GM12878 (cell line): ENCODE data around the gene COMMD3. TPM values are rescaled to one million over a fixed set of nuclear protein-coding genes. Genes with fewer than 3 reads are reported as not detected.

Experiments used
- ATAC-seq: fragments of 200-7000 bp; cut with Tn5 transposase; 3 replicates; pipeline ENCODE4 v1.9.1; 2020; ENCODE audit warnings: mild to moderate bottlenecking, moderate library complexity
- BruUV-seq: library from RNA; stranded (reverse); fragments of 400-500 nt; replicated peaks from 2 replicates; lab custom pipeline; 2021; lab: Mats Ljungman, UMichigan
- CTCF ChIA-PET: fragments of 300-600 bp; sonication (Branson Sonifier 250); formaldehyde crosslinking; extraction: SDS; loops from one replicate; lab custom pipeline; 2021; ENCODE audit warnings: inconsistent platforms; lab: Yijun Ruan, JAX
- POLR2A ChIA-PET: fragments of 350-600 bp; formaldehyde crosslinking; extraction: SDS; loops from one replicate; lab custom pipeline; 2021; ENCODE audit warnings: inconsistent platforms; lab: Charles Lee
- RAD21 ChIA-PET: fragments of 300-600 bp; sonication (Branson Sonifier 250); formaldehyde crosslinking; loops from one replicate; lab custom pipeline; 2023; ENCODE audit warnings: antibody characterized with exemption; ENCODE audit not compliant: unreplicated experiment; lab: Charles Lee
- SMC1A ChIA-PET: fragments of 300-600 bp; sonication (Branson Sonifier 250); formaldehyde crosslinking; loops from one replicate; lab custom pipeline; 2023; ENCODE audit not compliant: unreplicated experiment, uncharacterized antibody; lab: Charles Lee
- DNase-seq: peaks from one replicate; pipeline ENCODE4 v3.0.0-alpha.2; 2011; ENCODE audit warnings: low read depth, low spot score
- FAIRE-seq: peaks from 3 replicates; lab custom pipeline; 2011; peaks lifted over from hg19 to GRCh38; lab: Jason Lieb, UNC
- H2AFZ ChIP-seq: 2 replicates; pipeline ENCODE4 v1.6.0; 2011; ENCODE audit warnings: low read depth, low read length, control low read depth; ENCODE audit not compliant: control insufficient read depth
- H3K27ac ChIP-seq: 2 replicates; pipeline ENCODE4 v1.5.1; 2011; ENCODE audit warnings: control low read depth; ENCODE audit not compliant: control insufficient read depth, insufficient read depth
- H3K27me3 ChIP-seq, 2 experiments: replicated peaks in 1 of 2; 2 replicates each; pipeline versions ENCODE4 v1.6.0 to v1.6.1; 2011; ENCODE audit warnings: low read length in 1 of 2; ENCODE audit not compliant: control insufficient read depth in 2 of 2, insufficient read depth in 2 of 2
- H3K36me3 ChIP-seq, 2 experiments: 2 replicates each; pipeline ENCODE4 v1.5.1; 2011; ENCODE audit warnings: low read length in 1 of 2; ENCODE audit not compliant: control insufficient read depth in 2 of 2, insufficient read depth in 2 of 2
- H3K4me1 ChIP-seq: 2 replicates; pipeline ENCODE4 v1.6.1; 2011; ENCODE audit warnings: mild to moderate bottlenecking, low read length, moderate library complexity, mixed read lengths; ENCODE audit not compliant: control insufficient read depth, insufficient read depth
- H3K4me2 ChIP-seq: 2 replicates; pipeline ENCODE4 v1.6.0; 2011; ENCODE audit warnings: control low read depth; ENCODE audit not compliant: control insufficient read depth, insufficient read depth
- H3K4me3 ChIP-seq: fragments of 200-600 bp; sonication (generic); 2 replicates; pipeline ENCODE4 v1.5.1; 2016
- H3K79me2 ChIP-seq: 2 replicates; pipeline ENCODE4 v1.6.0; 2011; ENCODE audit warnings: low read length; ENCODE audit not compliant: control insufficient read depth, insufficient read depth
- H3K9ac ChIP-seq: 2 replicates; pipeline ENCODE4 v1.8.0; 2011; ENCODE audit warnings: low read length, control low read depth, mixed read lengths; ENCODE audit not compliant: control insufficient read depth, insufficient read depth
- H3K9me3 ChIP-seq: replicated peaks from 3 replicates; pipeline ENCODE4 v1.5.1; 2011; ENCODE audit warnings: mild to moderate bottlenecking, low read length; ENCODE audit not compliant: control insufficient read depth, insufficient read depth
- H4K20me1 ChIP-seq: 2 replicates; pipeline ENCODE4 v1.6.0; 2011; ENCODE audit not compliant: control insufficient read depth, insufficient read depth
- ATF3 ChIP-seq: IDR thresholded peaks from 2 replicates; pipeline ENCODE4 v1.6.1; 2011; ENCODE audit warnings: low read depth, mild to moderate bottlenecking, low read length, moderate library complexity, borderline replicate concordance; ENCODE audit errors: extremely low read depth
- BCL11A ChIP-seq: IDR thresholded peaks from 2 replicates; pipeline ENCODE4 v1.6.1; 2011; ENCODE audit warnings: low read depth, low read length
- BHLHE40 ChIP-seq, 2 experiments: fragments of 450-650 bp in 1 of 2; IDR thresholded peaks; 2 replicates each; pipeline ENCODE4 v1.6.1; 2011 to 2017; ENCODE audit warnings: low read depth in 2 of 2, borderline replicate concordance in 1 of 2, improper control_type of control experiment in 1 of 2, low read length in 1 of 2, mild to moderate bottlenecking in 1 of 2
- CBFB ChIP-seq: IDR thresholded peaks from 2 replicates; pipeline ENCODE4 v1.6.1; 2016; ENCODE audit warnings: antibody characterized with exemption, low read depth
- DPF2 ChIP-seq: fragments of 450-650 bp; IDR thresholded peaks from 2 replicates; pipeline ENCODE4 v1.6.1; 2017; ENCODE audit warnings: mild to moderate bottlenecking
- EED ChIP-seq: sonication (generic); IDR thresholded peaks from 2 replicates; pipeline ENCODE4 v1.6.1; 2016; ENCODE audit warnings: antibody characterized with exemption, low read depth
- JUNB ChIP-seq: IDR thresholded peaks from 2 replicates; pipeline ENCODE4 v1.6.1; 2016; ENCODE audit warnings: antibody characterized with exemption, mild to moderate bottlenecking
- JUND ChIP-seq: IDR thresholded peaks from 2 replicates; pipeline ENCODE4 v1.6.1; 2012; ENCODE audit warnings: low read depth, mild to moderate bottlenecking, low read length, improper control_type of control experiment, moderate library complexity
- KDM1A ChIP-seq: fragments of 200-600 bp; sonication (generic); IDR thresholded peaks from 2 replicates; pipeline ENCODE4 v1.6.1; 2016; ENCODE audit warnings: borderline replicate concordance
- POLR2AphosphoS5 ChIP-seq: IDR thresholded peaks from 2 replicates; pipeline ENCODE4 v1.6.1; 2011; ENCODE audit warnings: mild to moderate bottlenecking, low read length, inconsistent platforms
- RFX5 ChIP-seq: IDR thresholded peaks from 2 replicates; pipeline ENCODE4 v1.6.1; 2011; ENCODE audit warnings: low read depth, low read length, improper control_type of control experiment
- SIN3A ChIP-seq: IDR thresholded peaks from 2 replicates; pipeline ENCODE4 v1.6.1; 2012; ENCODE audit warnings: low read depth, low read length, improper control_type of control experiment
- SREBF2 ChIP-seq: IDR thresholded peaks from 2 replicates; pipeline ENCODE4 v1.6.1; 2012; ENCODE audit warnings: mild to moderate bottlenecking, low read length
- SRF ChIP-seq, 2 experiments: IDR thresholded peaks; 2 replicates each; pipeline ENCODE4 v1.6.1; 2011; ENCODE audit warnings: low read depth in 2 of 2, low read length in 2 of 2, mild to moderate bottlenecking in 1 of 2, moderate library complexity in 1 of 2
- TCF12 ChIP-seq: IDR thresholded peaks from 2 replicates; pipeline ENCODE4 v1.6.1; 2011; ENCODE audit warnings: low read depth, mild to moderate bottlenecking, low read length
- TCF7 ChIP-seq: IDR thresholded peaks from 2 replicates; pipeline ENCODE4 v1.6.1; 2014; ENCODE audit warnings: antibody characterized with exemption, borderline replicate concordance
- WGBS: methylation state at CpG from one replicate; pipeline ENCODE4 v1.1.6; 2016; ENCODE audit warnings: low lambda C conversion rate; ENCODE audit not compliant: insufficient replicate concordance, insufficient coverage; ENCODE audit errors: missing lambda C conversion rate; 5-methylcytosine and 5-hydroxymethylcytosine counted together
- in situ Hi-C: fragments of 300-500 bp; cut with MboI; formaldehyde crosslinking; loops from 9 replicates; pipeline ENCODE4 v1.14.3; 2018; ENCODE audit warnings: mixed read lengths
- intact Hi-C: fragments of 100-400 bp; cut with micrococcal nuclease; formaldehyde crosslinking; loops from one replicate; pipeline ENCODE4 v1.14.2; 2022; ENCODE audit not compliant: unreplicated experiment
- polyA plus RNA-seq, 11 experiments: library from polyadenylated mRNA; depleted of rRNA in 4 of 11; unstranded in 6 of 11; stranded (reverse) in 5 of 11; fragments of >200 nt; fragmentation: Nextera tagmentation in 4 of 11; fragmentation: Illumina TruSeq in 1 of 11; extraction: Ambion mirVana in 4 of 11; extraction: Trizol in 1 of 11; gene quantifications; 1 replicate in 1 of 11; 2 replicates in 10 of 11; pipeline versions ENCODE4 v1.2.1 to v1.2.3, GENCODE V29; 2011 to 2016; ENCODE audit warnings: inconsistent platforms in 2 of 11, missing spikeins in 2 of 11, low read depth in 1 of 11
- total RNA-seq, 4 experiments: library from RNA; depleted of rRNA in 3 of 4; stranded (reverse); fragments of >200 nt in 3 of 4; fragmentation: Illumina TruSeq in 1 of 4; extraction: Trizol in 1 of 4; gene quantifications; 2 replicates each; pipeline versions ENCODE4 v1.2.1 to v1.2.3, GENCODE V29; 2013 to 2021
- TF ChIP-seq, protein P1 (sequence below): fragments of 450-650 bp; IDR thresholded peaks from 2 replicates; pipeline ENCODE4 v1.6.1; 2017; ENCODE audit warnings: mild to moderate bottlenecking

Gene COMMD3
- total and polyA plus RNA-seq, 10 of the 15 experiments (the other 5 are each of a cell fraction or from before 2014, with no cell fraction given) = 64.5 to 248 (median 84.4) TPM

DNA sequence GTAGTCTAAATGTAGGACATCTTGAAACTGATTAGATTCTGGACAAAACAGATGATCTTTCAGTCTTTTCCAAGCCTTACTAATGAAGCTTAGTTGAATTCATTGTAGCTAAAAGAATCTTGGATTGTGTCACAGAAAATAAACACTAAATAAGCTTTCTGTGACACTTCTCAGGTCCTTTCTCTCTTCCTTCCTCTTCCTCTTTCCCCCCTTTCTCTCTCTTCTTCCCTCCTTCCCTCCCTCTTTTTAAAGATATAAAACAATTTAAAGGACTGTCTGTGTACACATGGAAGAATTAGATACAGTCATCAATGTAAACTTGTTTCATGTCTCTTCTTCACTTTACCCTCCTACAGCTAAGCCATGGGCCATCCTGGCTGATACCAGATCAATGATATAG, 5.3 kb upstream of the COMMD3 start (continued):
- TF ChIP-seq, protein P1, sequence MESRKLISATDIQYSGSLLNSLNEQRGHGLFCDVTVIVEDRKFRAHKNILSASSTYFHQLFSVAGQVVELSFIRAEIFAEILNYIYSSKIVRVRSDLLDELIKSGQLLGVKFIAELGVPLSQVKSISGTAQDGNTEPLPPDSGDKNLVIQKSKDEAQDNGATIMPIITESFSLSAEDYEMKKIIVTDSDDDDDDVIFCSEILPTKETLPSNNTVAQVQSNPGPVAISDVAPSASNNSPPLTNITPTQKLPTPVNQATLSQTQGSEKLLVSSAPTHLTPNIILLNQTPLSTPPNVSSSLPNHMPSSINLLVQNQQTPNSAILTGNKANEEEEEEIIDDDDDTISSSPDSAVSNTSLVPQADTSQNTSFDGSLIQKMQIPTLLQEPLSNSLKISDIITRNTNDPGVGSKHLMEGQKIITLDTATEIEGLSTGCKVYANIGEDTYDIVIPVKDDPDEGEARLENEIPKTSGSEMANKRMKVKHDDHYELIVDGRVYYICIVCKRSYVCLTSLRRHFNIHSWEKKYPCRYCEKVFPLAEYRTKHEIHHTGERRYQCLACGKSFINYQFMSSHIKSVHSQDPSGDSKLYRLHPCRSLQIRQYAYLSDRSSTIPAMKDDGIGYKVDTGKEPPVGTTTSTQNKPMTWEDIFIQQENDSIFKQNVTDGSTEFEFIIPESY = no peak
- no peak for TF ChIP-seq JUND
- TF ChIP-seq ATF3 = no peak
- TF ChIP-seq KDM1A = no peak
- no peak for TF ChIP-seq RFX5
- no peak for TF ChIP-seq POLR2AphosphoS5

GRCh38 chr10:22314852-22315251, 1.3 kb upstream of the COMMD3 start:
- in situ Hi-C loops = loop anchor here (5.0 kb wide), 2 partner anchors 308 to 788 kb away; partner anchors contain the start of gene SKIDA1
- intact Hi-C loops = loop anchor here (5.0 to 10.0 kb wide), 4 partner anchors 63 to 820 kb away; partner anchors contain the start of gene PIP4K2A
- Histone ChIP-seq H2AFZ (no peak overlapping the region), H3K4me1 (peaks cover 15% of the 10 kb centered on the region), H3K36me3 (no peaks in the 10 kb centered on the region; a peak in 1 of 4 replicates), H3K27ac (no peak overlapping the region), H3K9ac (no peak overlapping the region), H3K4me2 (peak overlapping the region; percentile 84; the same call in 1 of the 2 replicates), H4K20me1 (no peaks in the 10 kb centered on the region), H3K9me3 (no peaks in the 10 kb centered on the region), H3K79me2 (peaks cover 15% of the 10 kb centered on the region), H3K4me3 (peak overlapping the region; percentile 95), H3K27me3 (no peaks in the 10 kb centered on the region)
- TF ChIP-seq TCF7 = no peak
- TF ChIP-seq DPF2 = no peak
- no peak for TF ChIP-seq EED
- no peak for TF ChIP-seq SREBF2
- no peak for TF ChIP-seq POLR2AphosphoS5
- TF ChIP-seq SIN3A = no peak
- TF ChIP-seq CBFB = no peak
- no peak for TF ChIP-seq TCF12
- TF ChIP-seq JUNB = 0 out of 2 replicates have a peak, but pooled peaks have one; percentile 16
- no peak for TF ChIP-seq SRF (IDR thresholded peaks at IDR 0.05; ENCODE audit: low read depth in 2 of 2, low read length in 2 of 2)
- no peak for TF ChIP-seq BCL11A
- peak in 1 of 2 experiments; percentile 34; a peak in 1 of 4 replicates for TF ChIP-seq BHLHE40 (IDR thresholded peaks at IDR 0.05; ENCODE audit: borderline replicate concordance in 1 of 2, low read depth in 2 of 2, low read length in 1 of 2)
- no peak for TF ChIP-seq KDM1A
- ATAC-seq (no peak), FAIRE-seq (peak; percentile 70), DNase-seq (no peak)
- no TSS peak for BruUV-seq
- ChIA-PET SMC1A (interaction anchor here (1.0 to 2.6 kb wide), 3 partner anchors 28 to 324 kb away, joined by 3 to 9 read pairs (median 4); no protein-coding TSS in a partner anchor), RAD21 (interaction anchor here (2.7 kb wide), 1 partner anchor 85 kb away, joined by 13 read pairs; no protein-coding TSS in a partner anchor), POLR2A (interaction anchor here (1.4 to 2.7 kb wide), 2 partner anchors 8 to 85 kb away, joined by 3 to 11 read pairs; no protein-coding TSS in a partner anchor), CTCF (interaction anchor here (0.5 to 1.5 kb wide), 4 partner anchors 77 to 321 kb away, joined by 3 to 5 read pairs (median 4); partner anchors contain the start of gene DNAJC1)
- WGBS = 0% methylated on average over 2 of the region's 2 CpGs
